ENCODE measurements around the gene RAP1GAP. TPM values are rescaled to one million over a fixed set of nuclear protein-coding genes. Genes with fewer than 3 reads are reported as not detected.

Gene RAP1GAP
- 1 to 10 TPM in 1 of 2 donors, under 1 TPM in 1; 0.45 to 6.0 TPM for total RNA-seq

GRCh38 chr1:21669258-21670058 lies at the start of gene RAP1GAP:
Gene RAP1GAP, minus strand, starts transcription at chr1:21669357. Its CDS starts 49,325 bp downstream, at chr1:21620032.
- Mint-ChIP-seq H3K36me3 (ENCODE audit: low read depth) (no peaks in the 10 kb centered on the region), H3K4me1 (no peaks in the 10 kb centered on the region), H3K9me3 (no peaks in the 10 kb centered on the region), H3K27me3 (peaks cover 7% of the 10 kb centered on the region), H3K4me3 (peak within 1 kb of the TSS; percentile 57), H3K27ac (peak within 1 kb of the TSS; percentile 38)
- ATAC-seq (replicated peaks) = peak; percentile 81

- Mint-ChIP-seq H3K4me1 (peaks cover 4% of the 10 kb centered on the region), H3K27me3 (no peaks in the 10 kb centered on the region), H3K36me3 (ENCODE audit: low read depth) (peaks cover 100% of the 10 kb centered on the region), H3K4me3 (no peak overlapping the region), H3K9me3 (no peaks in the 10 kb centered on the region), H3K27ac (no peak overlapping the region)
- ATAC-seq (replicated peaks) = no peak
Measured at GRCh38 chr1:21716169-21716568, 47.0 kb upstream of the RAP1GAP start.

- Mint-ChIP-seq H3K36me3 (ENCODE audit: low read depth) (peaks cover 91% of the 10 kb centered on the region), H3K27me3 (no peaks in the 10 kb centered on the region), H3K4me1 (no peaks in the 10 kb centered on the region), H3K9me3 (no peaks in the 10 kb centered on the region), H3K27ac (no peak overlapping the region), H3K4me3 (no peak overlapping the region)
- ATAC-seq (replicated peaks) = no peak
Measured at GRCh38 chr1:21707891-21708290, 38.7 kb upstream of the RAP1GAP start.

GRCh38 chr1:21707086-21707840 lies 38.1 kb upstream of the RAP1GAP start:
- Mint-ChIP-seq H3K27me3 (no peaks in the 10 kb centered on the region), H3K4me3 (no peak overlapping the region), H3K4me1 (no peaks in the 10 kb centered on the region), H3K9me3 (no peaks in the 10 kb centered on the region), H3K36me3 (ENCODE audit: low read depth) (peaks cover 91% of the 10 kb centered on the region), H3K27ac (no peak overlapping the region)
- ATAC-seq (replicated peaks) = no peak

- Mint-ChIP-seq H3K9me3 (no peaks in the 10 kb centered on the region), H3K4me3 (no peak overlapping the region), H3K27ac (no peak overlapping the region), H3K27me3 (no peaks in the 10 kb centered on the region), H3K4me1 (no peaks in the 10 kb centered on the region), H3K36me3 (ENCODE audit: low read depth) (peaks cover 91% of the 10 kb centered on the region)
- no peak for ATAC-seq (replicated peaks)
Measured at GRCh38 chr1:21706151-21706835, 37.1 kb upstream of the RAP1GAP start.

GRCh38 chr1:21705303-21705980 lies 36.3 kb upstream of the RAP1GAP start:
- Mint-ChIP-seq H3K27me3 (no peaks in the 10 kb centered on the region), H3K9me3 (no peaks in the 10 kb centered on the region), H3K27ac (no peak overlapping the region), H3K36me3 (ENCODE audit: low read depth) (peaks cover 96% of the 10 kb centered on the region), H3K4me3 (no peak overlapping the region), H3K4me1 (no peaks in the 10 kb centered on the region)
- no peak for ATAC-seq (replicated peaks)

GRCh38 chr1:21704145-21704544 lies 35.0 kb upstream of the RAP1GAP start:
- Mint-ChIP-seq H3K4me1 (no peaks in the 10 kb centered on the region), H3K9me3 (no peaks in the 10 kb centered on the region), H3K27ac (no peak overlapping the region), H3K27me3 (no peaks in the 10 kb centered on the region), H3K4me3 (no peak overlapping the region), H3K36me3 (ENCODE audit: low read depth) (peaks cover 94% of the 10 kb centered on the region)
- ATAC-seq (replicated peaks) = no peak

- Mint-ChIP-seq H3K4me3 (no peak overlapping the region), H3K27me3 (no peaks in the 10 kb centered on the region), H3K4me1 (no peaks in the 10 kb centered on the region), H3K36me3 (ENCODE audit: low read depth) (peaks cover 97% of the 10 kb centered on the region), H3K27ac (no peak overlapping the region), H3K9me3 (no peaks in the 10 kb centered on the region)
- no peak for ATAC-seq (replicated peaks)
Measured at GRCh38 chr1:21703318-21703963, 34.3 kb upstream of the RAP1GAP start.

GRCh38 chr1:21702780-21703179 lies 33.6 kb upstream of the RAP1GAP start:
- H3K4me3 Mint-ChIP-seq = no peak overlapping the region
- H3K9me3 Mint-ChIP-seq = no peaks in the 10 kb centered on the region
- H3K36me3 Mint-ChIP-seq (ENCODE audit: low read depth) = peaks cover 98% of the 10 kb centered on the region
- H3K4me1 Mint-ChIP-seq = no peaks in the 10 kb centered on the region
- H3K27me3 Mint-ChIP-seq = no peaks in the 10 kb centered on the region
- no peak for ATAC-seq (replicated peaks)
- H3K27ac Mint-ChIP-seq = no peak overlapping the region

GRCh38 chr1:21701401-21701800 lies 32.2 kb upstream of the RAP1GAP start:
- Mint-ChIP-seq H3K4me1 (no peaks in the 10 kb centered on the region), H3K4me3 (no peak overlapping the region), H3K27me3 (no peaks in the 10 kb centered on the region), H3K36me3 (ENCODE audit: low read depth) (peaks cover 98% of the 10 kb centered on the region), H3K27ac (no peak overlapping the region), H3K9me3 (no peaks in the 10 kb centered on the region)
- ATAC-seq (replicated peaks) = no peak

GRCh38 chr1:21700094-21700493 lies 30.9 kb upstream of the RAP1GAP start:
- no peaks in the 10 kb centered on the region for H3K4me1 Mint-ChIP-seq
- no peaks in the 10 kb centered on the region for H3K27me3 Mint-ChIP-seq
- peak overlapping the region; percentile 28 for H3K27ac Mint-ChIP-seq
- H3K9me3 Mint-ChIP-seq = no peaks in the 10 kb centered on the region
- ATAC-seq (replicated peaks) = no peak
- H3K36me3 Mint-ChIP-seq (ENCODE audit: low read depth) = peaks cover 94% of the 10 kb centered on the region
- H3K4me3 Mint-ChIP-seq = no peak overlapping the region

GRCh38 chr1:21696931-21697330 lies 27.8 kb upstream of the RAP1GAP start:
- Mint-ChIP-seq H3K27ac (no peak overlapping the region), H3K4me3 (no peak overlapping the region), H3K27me3 (no peaks in the 10 kb centered on the region), H3K4me1 (no peaks in the 10 kb centered on the region), H3K9me3 (no peaks in the 10 kb centered on the region), H3K36me3 (ENCODE audit: low read depth) (peaks cover 94% of the 10 kb centered on the region)
- ATAC-seq (replicated peaks) = peak; percentile 23

- no peak for ATAC-seq (replicated peaks)
- H3K27me3 Mint-ChIP-seq = no peaks in the 10 kb centered on the region
- no peaks in the 10 kb centered on the region for H3K4me1 Mint-ChIP-seq
- H3K4me3 Mint-ChIP-seq = no peak overlapping the region
- H3K36me3 Mint-ChIP-seq (ENCODE audit: low read depth) = peaks cover 96% of the 10 kb centered on the region
- H3K27ac Mint-ChIP-seq = no peak overlapping the region
- no peaks in the 10 kb centered on the region for H3K9me3 Mint-ChIP-seq
Measured at GRCh38 chr1:21693732-21694131, 24.6 kb upstream of the RAP1GAP start.

GRCh38 chr1:21691739-21692138 lies 22.6 kb upstream of the RAP1GAP start:
- H3K4me1 Mint-ChIP-seq = no peaks in the 10 kb centered on the region
- no peaks in the 10 kb centered on the region for H3K27me3 Mint-ChIP-seq
- no peaks in the 10 kb centered on the region for H3K9me3 Mint-ChIP-seq
- H3K36me3 Mint-ChIP-seq (ENCODE audit: low read depth) = peaks cover 96% of the 10 kb centered on the region
- ATAC-seq (replicated peaks) = no peak
- H3K27ac Mint-ChIP-seq = no peak overlapping the region
- no peak overlapping the region for H3K4me3 Mint-ChIP-seq

Data from activated T-helper 17 cell treated with anti-CD3 and anti-CD28 coated beads, Interleukin-2, amount 50 U/mL, for 72 hours (primary cell).